AG04449 (cell line): ENCODE results near the gene CGB2.
A peak's percentile ranks its signal among the peaks of the same experiment; 100 is the strongest.

Experiments
- CTCF ChIA-PET: fragments of 350-600 bp; formaldehyde crosslinking; extraction: SDS; loops from one replicate; lab custom pipeline; 2021; ENCODE audit warnings: antibody characterized with exemption; lab: Yijun Ruan, JAX
- POLR2A ChIA-PET: fragments of 400-600, 350-600 bp; formaldehyde crosslinking; extraction: SDS; loops from one replicate; lab custom pipeline; 2020; ENCODE audit warnings: antibody characterized with exemption, inconsistent platforms; lab: Yijun Ruan, JAX
- DNase-seq: peaks from one replicate; pipeline ENCODE4 v3.0.0-alpha.2; 2010; ENCODE audit warnings: low read depth, low spot score
- H3K4me3 ChIP-seq: 2 replicates; pipeline ENCODE4 v1.5.1; 2011; ENCODE audit warnings: low read depth, mild to moderate bottlenecking, control low read depth, low read length
- TF ChIP-seq, protein P1 (sequence below): IDR thresholded peaks from one replicate; pipeline ENCODE4 v1.5.1; 2011; ENCODE audit warnings: mild to moderate bottlenecking, moderate library complexity, low read length, control low read depth, inconsistent platforms; ENCODE audit not compliant: insufficient read depth; ENCODE audit errors: missing control alignments

CGB2 gene

DNA sequence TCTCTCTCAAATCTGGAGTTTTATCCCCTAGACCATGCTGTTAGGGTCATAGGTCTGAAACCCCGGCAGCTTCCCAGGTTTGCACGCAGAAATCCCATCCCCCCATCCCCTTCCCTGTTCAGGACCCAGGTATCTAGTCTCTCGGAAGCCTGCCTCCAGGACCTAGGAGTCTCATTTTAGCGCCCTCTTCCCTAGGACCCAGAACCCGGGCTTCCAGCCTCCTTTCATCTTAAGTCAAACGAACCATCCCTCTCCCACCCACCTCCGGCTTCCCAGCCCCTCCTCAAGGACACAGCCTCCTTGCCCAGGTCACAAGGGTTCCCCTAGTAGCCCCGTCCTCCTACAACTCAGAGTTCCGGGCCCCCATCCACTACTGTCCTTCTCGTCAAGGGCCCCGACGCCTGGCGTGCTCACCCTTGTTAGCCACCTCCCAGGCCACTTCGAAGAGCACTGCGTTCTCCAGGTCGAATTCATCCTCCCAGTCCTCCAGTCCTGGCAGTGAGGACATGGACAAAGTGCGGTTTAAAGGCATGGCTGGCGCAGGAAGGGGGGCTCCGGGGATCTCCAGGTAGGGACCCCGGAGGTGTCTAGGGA, 39.0 kb upstream of the CGB2 start:
- CTCF ChIA-PET: interaction anchor here (0.8 to 6.8 kb wide), 49 partner anchors 9 to 233 kb away, joined by 3 to 128 read pairs (median 4); partner anchors contain the start of genes BAX, CGB7, HSD17B14 and KCNA7
- TF ChIP-seq, protein P1, sequence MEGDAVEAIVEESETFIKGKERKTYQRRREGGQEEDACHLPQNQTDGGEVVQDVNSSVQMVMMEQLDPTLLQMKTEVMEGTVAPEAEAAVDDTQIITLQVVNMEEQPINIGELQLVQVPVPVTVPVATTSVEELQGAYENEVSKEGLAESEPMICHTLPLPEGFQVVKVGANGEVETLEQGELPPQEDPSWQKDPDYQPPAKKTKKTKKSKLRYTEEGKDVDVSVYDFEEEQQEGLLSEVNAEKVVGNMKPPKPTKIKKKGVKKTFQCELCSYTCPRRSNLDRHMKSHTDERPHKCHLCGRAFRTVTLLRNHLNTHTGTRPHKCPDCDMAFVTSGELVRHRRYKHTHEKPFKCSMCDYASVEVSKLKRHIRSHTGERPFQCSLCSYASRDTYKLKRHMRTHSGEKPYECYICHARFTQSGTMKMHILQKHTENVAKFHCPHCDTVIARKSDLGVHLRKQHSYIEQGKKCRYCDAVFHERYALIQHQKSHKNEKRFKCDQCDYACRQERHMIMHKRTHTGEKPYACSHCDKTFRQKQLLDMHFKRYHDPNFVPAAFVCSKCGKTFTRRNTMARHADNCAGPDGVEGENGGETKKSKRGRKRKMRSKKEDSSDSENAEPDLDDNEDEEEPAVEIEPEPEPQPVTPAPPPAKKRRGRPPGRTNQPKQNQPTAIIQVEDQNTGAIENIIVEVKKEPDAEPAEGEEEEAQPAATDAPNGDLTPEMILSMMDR: no peak
- H3K4me3 ChIP-seq: peak overlapping the region; percentile 97
- DNase-seq: no peak
- POLR2A ChIA-PET: interaction anchor here (0.6 to 2.5 kb wide), 19 partner anchors 9 to 204 kb away, joined by 3 to 10 read pairs (median 4); partner anchors contain the start of genes CGB7, LIN7B, NUCB1 and PPP1R15A

DNA sequence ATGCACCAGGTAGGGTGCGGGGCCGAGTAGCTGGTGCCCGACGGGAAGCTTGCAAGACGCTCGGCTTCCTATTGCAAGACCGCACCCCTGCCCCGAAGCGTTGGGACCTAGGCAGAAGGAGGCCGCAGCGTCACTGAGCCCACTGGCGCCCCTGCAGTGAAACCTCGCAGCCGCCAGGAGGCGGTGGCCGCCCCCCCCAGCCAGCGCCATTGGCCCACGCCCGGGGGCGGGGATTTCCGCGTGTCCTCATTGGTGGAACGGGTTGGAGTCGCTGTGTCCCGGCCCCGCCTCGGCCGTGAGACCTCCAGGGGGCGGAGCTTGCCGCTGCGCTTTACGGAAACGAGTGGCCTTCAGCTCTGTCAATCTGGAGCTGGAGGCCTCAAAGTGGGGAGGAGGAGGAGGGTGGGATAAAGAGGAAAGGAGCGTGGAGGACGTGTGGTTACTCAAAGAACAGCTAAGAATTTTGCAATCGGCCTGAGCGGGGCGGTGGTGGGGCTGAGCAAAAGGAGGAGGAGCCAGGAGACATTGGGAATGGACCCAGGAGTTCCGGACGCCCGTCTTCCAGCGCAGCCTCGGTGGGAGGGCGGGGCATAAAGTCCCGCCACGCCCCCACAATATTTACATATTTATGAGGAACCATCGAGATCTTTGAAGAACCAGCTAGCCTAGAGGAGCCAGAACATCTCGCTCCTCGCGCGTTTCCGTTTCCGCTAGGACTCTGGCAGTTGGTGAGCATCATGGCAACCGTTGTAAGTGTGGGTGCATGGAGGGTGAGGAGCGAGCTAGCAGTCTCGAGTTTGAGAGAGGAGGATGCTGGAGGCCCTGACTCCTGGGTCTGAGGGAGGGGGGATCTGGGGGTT, 38.3 kb upstream of the CGB2 start, which contains the start of the genes GYS1 and RUVBL2:
GYS1 (minus strand) TSS at position 135 of the 860 bp plus-strand sequence. CDS start 197 bp downstream, outside the sequence.
RUVBL2 (plus strand) TSS at position 713 of the 860 bp plus-strand sequence; CDS start at position 738, 25 bp downstream.
- CTCF ChIA-PET: interaction anchor here (0.6 to 6.8 kb wide), 49 partner anchors 9 to 220 kb away, joined by 3 to 128 read pairs (median 4); partner anchors contain the start of genes CGB7, HSD17B14, KCNA7 and LIN7B
- DNase-seq: peak; percentile 99
- H3K4me3 ChIP-seq: peak within 1 kb of the TSS; percentile 97
- TF ChIP-seq, protein P1: peak; percentile 99
- POLR2A ChIA-PET: interaction anchor here (0.6 to 2.5 kb wide), 21 partner anchors 10 to 363 kb away, joined by 3 to 10 read pairs (median 4); partner anchors contain the start of genes FTL, LIN7B, NUCB1 and PPP1R15A

DNA sequence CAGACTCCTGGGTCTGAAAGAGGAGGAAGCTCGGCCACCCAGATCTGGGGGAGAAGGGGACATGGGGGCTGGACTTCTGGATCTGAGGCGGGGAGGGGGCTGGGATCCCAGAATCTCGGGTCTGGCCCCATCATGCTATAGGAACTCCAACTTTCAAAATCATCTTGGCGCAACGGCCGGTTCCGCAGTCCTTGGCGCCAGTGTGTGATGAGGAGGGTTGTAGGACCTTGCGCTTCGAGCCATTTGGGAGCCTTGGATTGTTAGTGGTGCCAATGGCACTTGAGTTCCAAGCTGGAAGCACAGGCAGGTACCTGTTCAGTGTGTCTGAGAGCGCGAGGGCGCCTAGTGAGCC, 37.7 kb upstream of the CGB2 start:
- TF ChIP-seq, protein P1: no peak
- CTCF ChIA-PET: interaction anchor here (0.8 to 6.8 kb wide), 28 partner anchors 10 to 206 kb away, joined by 3 to 128 read pairs (median 8); partner anchors contain the start of genes CGB7, HSD17B14, KCNA7 and PPP1R15A
- peak overlapping the region; percentile 89 for H3K4me3 ChIP-seq
- no peak for DNase-seq
- POLR2A ChIA-PET: interaction anchor here (0.7 to 2.0 kb wide), 12 partner anchors 15 to 363 kb away, joined by 3 to 9 read pairs (median 4); partner anchors contain the start of genes FTL, LIN7B, NUCB1 and PPP1R15A

DNA sequence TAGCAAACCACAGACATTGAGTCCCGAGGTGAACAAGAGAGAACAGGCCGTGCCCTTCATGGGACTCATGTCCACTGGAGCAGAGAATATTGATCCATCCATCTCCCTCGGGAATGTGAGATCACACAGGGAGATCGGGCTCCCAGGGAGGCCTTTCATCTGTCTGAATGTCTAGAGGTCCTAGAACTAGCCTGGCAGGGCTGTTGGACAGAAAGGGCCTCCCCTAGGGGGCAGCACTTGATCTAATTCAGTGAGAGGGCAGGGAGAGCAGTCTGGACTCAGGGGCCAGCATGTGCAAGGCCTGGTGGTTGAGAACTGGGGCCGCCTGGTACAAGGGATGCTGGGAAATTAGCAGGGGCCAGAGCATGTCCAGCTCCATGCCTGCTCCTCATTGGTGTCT, 33.7 kb upstream of the CGB2 start:
- H3K4me3 ChIP-seq: no peak overlapping the region
- DNase-seq: no peak
- TF ChIP-seq, protein P1: peak; percentile 67
- ChIA-PET POLR2A (interaction anchor here (1.1 to 1.4 kb wide), 2 partner anchors 10 to 58 kb away, joined by 3 to 4 read pairs; no protein-coding TSS in a partner anchor), CTCF (interaction anchor here (0.6 to 5.3 kb wide), 19 partner anchors 8 to 227 kb away, joined by 3 to 146 read pairs (median 8); partner anchors contain the start of genes CGB7 and KCNA7)

DNA sequence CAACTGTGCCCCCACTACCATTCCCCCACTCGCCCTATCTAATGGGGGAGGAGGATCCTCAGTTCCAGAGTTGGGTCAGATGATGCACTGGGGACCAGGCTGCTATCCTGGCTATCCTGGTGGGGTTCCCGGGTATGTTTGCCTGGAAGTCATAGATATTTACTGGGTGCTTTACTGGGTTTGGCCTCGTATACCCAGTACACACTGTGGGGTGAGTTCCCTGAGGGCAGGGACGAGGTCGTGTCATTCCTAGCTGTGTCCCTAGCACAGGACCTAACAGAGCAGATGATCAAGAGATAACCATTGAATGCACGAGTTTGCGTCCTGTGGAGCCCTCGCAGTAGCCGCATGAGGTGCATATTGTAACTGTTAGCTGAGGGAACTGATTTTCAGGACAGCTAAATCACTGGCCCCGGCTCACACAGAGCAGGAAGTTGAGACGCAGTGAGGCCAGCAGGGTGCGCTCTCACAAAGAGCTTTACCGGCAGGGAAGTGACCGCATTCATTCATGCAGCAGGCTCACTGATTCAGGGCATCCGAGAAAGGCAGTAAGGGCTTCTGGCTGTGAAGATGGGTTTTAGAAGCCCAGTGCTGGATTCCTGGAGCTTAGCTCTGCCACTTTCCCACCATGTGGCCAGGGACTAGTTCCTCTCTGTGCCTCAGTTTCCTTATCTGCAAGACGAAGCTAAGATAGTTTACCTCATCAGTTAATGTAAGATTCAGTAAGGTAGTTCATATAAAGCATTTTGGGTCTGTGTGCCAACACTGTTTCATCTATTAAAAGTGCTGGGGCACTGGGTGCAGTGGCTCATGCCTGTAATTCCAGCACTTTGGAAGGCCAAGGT, 32.0 kb upstream of the CGB2 start:
- POLR2A ChIA-PET: interaction anchor here (0.6 to 1.1 kb wide), 3 partner anchors 20 to 70 kb away, joined by 3 to 4 read pairs (median 3); partner anchors contain the start of gene CGB7
- TF ChIP-seq, protein P1: peak; percentile 87
- CTCF ChIA-PET: interaction anchor here (0.6 to 5.3 kb wide), 44 partner anchors 9 to 226 kb away, joined by 3 to 146 read pairs (median 5); partner anchors contain the start of genes CGB7, KCNA7 and PPFIA3
- DNase-seq: no peak
- no peak overlapping the region for H3K4me3 ChIP-seq
